Suprapubic skin (tissue), 4 donors: ENCODE results near the gene LGI4.

Experiments used
- EP300 ChIP-seq: sonication (generic); formaldehyde crosslinking; IDR thresholded peaks from one replicate; pipeline ENCODE4 v1.6.1; 2017; ENCODE audit warnings: antibody characterized with exemption
- POLR2A ChIP-seq, 2 donors: fragments of 450-650 bp; IDR thresholded peaks; one replicate each; pipeline ENCODE4 v1.6.1; 2017; ENCODE audit warnings: antibody characterized with exemption in 2 of 2, mild to moderate bottlenecking in 2 of 2, moderate library complexity in 2 of 2
- POLR2AphosphoS5 ChIP-seq, 3 donors: sonication (generic); formaldehyde crosslinking; IDR thresholded peaks; one replicate each; pipeline ENCODE4 v1.6.1; 2017; ENCODE audit warnings: antibody characterized with exemption in 3 of 3
- TF ChIP-seq, protein P1 (sequence below), 2 donors: fragments of 200-600 bp in 1 of 2; fragments of 450-650 bp in 1 of 2; sonication (generic) in 1 of 2; IDR thresholded peaks; one replicate each; pipeline ENCODE4 v1.5.1; 2016 to 2019; ENCODE audit warnings: antibody characterized with exemption in 2 of 2, mild to moderate bottlenecking in 1 of 2, moderate library complexity in 1 of 2

DNA sequence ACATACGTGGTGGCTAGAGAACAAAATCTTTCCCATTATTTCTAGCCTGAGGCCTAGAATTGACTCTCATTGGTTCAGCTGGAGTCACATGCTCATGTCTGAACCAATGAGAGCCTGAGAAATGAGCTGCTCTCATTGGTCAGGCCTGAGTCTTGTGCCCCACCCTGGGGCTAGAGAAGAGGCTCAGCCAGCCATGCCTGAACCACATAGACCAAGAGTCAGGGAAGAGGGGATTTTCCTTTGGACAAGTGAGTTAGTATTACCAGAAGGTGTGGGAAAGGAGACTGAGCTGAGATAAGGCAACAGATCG, 26.5 kb upstream of the LGI4 start:
- no peak for TF ChIP-seq EP300
- TF ChIP-seq, protein P1, sequence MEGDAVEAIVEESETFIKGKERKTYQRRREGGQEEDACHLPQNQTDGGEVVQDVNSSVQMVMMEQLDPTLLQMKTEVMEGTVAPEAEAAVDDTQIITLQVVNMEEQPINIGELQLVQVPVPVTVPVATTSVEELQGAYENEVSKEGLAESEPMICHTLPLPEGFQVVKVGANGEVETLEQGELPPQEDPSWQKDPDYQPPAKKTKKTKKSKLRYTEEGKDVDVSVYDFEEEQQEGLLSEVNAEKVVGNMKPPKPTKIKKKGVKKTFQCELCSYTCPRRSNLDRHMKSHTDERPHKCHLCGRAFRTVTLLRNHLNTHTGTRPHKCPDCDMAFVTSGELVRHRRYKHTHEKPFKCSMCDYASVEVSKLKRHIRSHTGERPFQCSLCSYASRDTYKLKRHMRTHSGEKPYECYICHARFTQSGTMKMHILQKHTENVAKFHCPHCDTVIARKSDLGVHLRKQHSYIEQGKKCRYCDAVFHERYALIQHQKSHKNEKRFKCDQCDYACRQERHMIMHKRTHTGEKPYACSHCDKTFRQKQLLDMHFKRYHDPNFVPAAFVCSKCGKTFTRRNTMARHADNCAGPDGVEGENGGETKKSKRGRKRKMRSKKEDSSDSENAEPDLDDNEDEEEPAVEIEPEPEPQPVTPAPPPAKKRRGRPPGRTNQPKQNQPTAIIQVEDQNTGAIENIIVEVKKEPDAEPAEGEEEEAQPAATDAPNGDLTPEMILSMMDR (IDR thresholded peaks at IDR 0.05): no peak
- TF ChIP-seq POLR2AphosphoS5 (IDR thresholded peaks at IDR 0.05): no peak
- no peak for TF ChIP-seq POLR2A (IDR thresholded peaks at IDR 0.05)
